Trophoblast cell (in vitro differentiated cells and primary cell): Measurements from ENCODE around the gene CSNK2A2.

Experiments used
- DNase-seq, 2 donors: peaks; one replicate each; pipeline ENCODE4 v3.0.0-alpha.2; 2016
- H2AFZ ChIP-seq: 2 replicates; pipeline ENCODE4 v1.6.1; 2013; ENCODE audit warnings: low read length, moderate library complexity, mild to moderate bottlenecking; ENCODE audit not compliant: insufficient read depth, poor library complexity
- H2AK5ac ChIP-seq: 2 replicates; pipeline ENCODE4 v1.6.1; 2013; ENCODE audit warnings: mild to moderate bottlenecking, low read length
- H2BK120ac ChIP-seq: 2 replicates; pipeline ENCODE4 v1.6.1; 2013; ENCODE audit warnings: low read length, mild to moderate bottlenecking, moderate library complexity; ENCODE audit not compliant: insufficient read depth, poor library complexity
- H2BK12ac ChIP-seq: 2 replicates; pipeline ENCODE4 v1.6.1; 2013; ENCODE audit warnings: mild to moderate bottlenecking, low read length, moderate library complexity
- H2BK5ac ChIP-seq: 2 replicates; pipeline ENCODE4 v1.6.1; 2013; ENCODE audit warnings: low read length, low read depth, moderate library complexity, mild to moderate bottlenecking; ENCODE audit not compliant: poor library complexity
- H3K14ac ChIP-seq: 2 replicates; pipeline ENCODE4 v1.6.1; 2013; ENCODE audit warnings: mild to moderate bottlenecking, low read length
- H3K18ac ChIP-seq: 2 replicates; pipeline ENCODE4 v1.6.1; 2013; ENCODE audit warnings: mild to moderate bottlenecking, low read length
- H3K23ac ChIP-seq: 2 replicates; pipeline ENCODE4 v1.6.1; 2013; ENCODE audit warnings: low read length
- H3K27ac ChIP-seq: 2 replicates; pipeline ENCODE4 v1.5.1; 2013; ENCODE audit warnings: low read depth, mild to moderate bottlenecking, inconsistent platforms, low read length, moderate library complexity
- H3K27me3 ChIP-seq: 2 replicates; pipeline ENCODE4 v1.6.1; 2013; ENCODE audit warnings: inconsistent platforms, mild to moderate bottlenecking, low read length, moderate library complexity; ENCODE audit not compliant: insufficient read depth
- H3K36me3 ChIP-seq, 2 experiments: 1 replicate in 1 of 2; 2 replicates in 1 of 2; pipeline ENCODE4 v1.6.1; 2013; ENCODE audit warnings: low read length in 2 of 2, mild to moderate bottlenecking in 2 of 2, moderate library complexity in 1 of 2; ENCODE audit not compliant: insufficient read depth in 2 of 2, control insufficient read depth in 1 of 2
- H3K4ac ChIP-seq: 2 replicates; pipeline ENCODE4 v1.6.1; 2013; ENCODE audit warnings: low read depth, mild to moderate bottlenecking, low read length, moderate library complexity
- H3K4me1 ChIP-seq, 2 experiments: 1 replicate in 1 of 2; 2 replicates in 1 of 2; pipeline ENCODE4 v1.6.1; 2013; ENCODE audit warnings: low read length in 2 of 2, mild to moderate bottlenecking in 2 of 2, moderate library complexity in 1 of 2; ENCODE audit not compliant: insufficient read depth in 2 of 2, control insufficient read depth in 1 of 2
- H3K4me2 ChIP-seq: 2 replicates; pipeline ENCODE4 v1.6.1; 2013; ENCODE audit warnings: inconsistent platforms, mild to moderate bottlenecking, low read length, moderate library complexity
- H3K4me3 ChIP-seq: 2 replicates; pipeline ENCODE4 v1.5.1; 2013; ENCODE audit warnings: mild to moderate bottlenecking, low read depth, low read length, inconsistent platforms
- H3K79me1 ChIP-seq: one replicate; pipeline ENCODE4 v1.6.1; 2013; ENCODE audit warnings: low read length
- H3K79me2 ChIP-seq: 2 replicates; pipeline ENCODE4 v1.6.1; 2013; ENCODE audit warnings: low read length, mild to moderate bottlenecking; ENCODE audit not compliant: control insufficient read depth, insufficient read depth, poor library complexity
- H3K9ac ChIP-seq: 2 replicates; pipeline ENCODE4 v1.6.1; 2013; ENCODE audit warnings: mild to moderate bottlenecking, low read length
- H3K9me3 ChIP-seq: 2 replicates; pipeline ENCODE4 v1.6.1; 2013; ENCODE audit warnings: low read depth, mild to moderate bottlenecking, control low read depth, inconsistent platforms, low read length; ENCODE audit not compliant: insufficient read depth
- H4K12ac ChIP-seq: 2 replicates; pipeline ENCODE4 v1.6.1; 2013; ENCODE audit warnings: low read depth, mild to moderate bottlenecking, low read length, moderate library complexity
- H4K8ac ChIP-seq: 2 replicates; pipeline ENCODE4 v1.6.1; 2013; ENCODE audit warnings: low read depth, mild to moderate bottlenecking, low read length, moderate library complexity
- H4K91ac ChIP-seq: one replicate; pipeline ENCODE4 v1.6.1; 2013; ENCODE audit warnings: low read depth, mild to moderate bottlenecking, low read length, moderate library complexity
- WGBS: extraction: QIAGEN DNeasy Blood & Tissue Kit; methylation state at CpG from one replicate; pipeline ENCODE4 v1.1.7; 2013; ENCODE audit warnings: missing lambda C conversion rate; ENCODE audit not compliant: insufficient read length, insufficient coverage; ENCODE audit errors: extremely low coverage; 5-methylcytosine and 5-hydroxymethylcytosine counted together

The CSNK2A2 gene

GRCh38 chr16:58138852-58139251 lies 59.1 kb downstream of the CSNK2A2 start:
- no peak overlapping the region for H4K8ac ChIP-seq
- H3K9me3 ChIP-seq, result no peaks in the 10 kb centered on the region
- H3K4ac ChIP-seq, result no peak overlapping the region
- H2BK5ac ChIP-seq, result no peak overlapping the region
- H3K27me3 ChIP-seq, result no peaks in the 10 kb centered on the region
- no peak overlapping the region for H3K9ac ChIP-seq
- H3K36me3 ChIP-seq, result no peaks in the 10 kb centered on the region
- DNase-seq, result no peak
- H4K91ac ChIP-seq, result no peak overlapping the region
- H3K14ac ChIP-seq, result no peak overlapping the region
- no peaks in the 10 kb centered on the region for H3K4me1 ChIP-seq
- H2AFZ ChIP-seq, result no peak overlapping the region
- H3K4me3 ChIP-seq, result no peak overlapping the region
- H2BK12ac ChIP-seq, result no peak overlapping the region
- H3K27ac ChIP-seq, result no peak overlapping the region
- H3K4me2 ChIP-seq, result no peak overlapping the region
- H3K18ac ChIP-seq, result no peak overlapping the region
- H3K23ac ChIP-seq, result no peak overlapping the region
- no peaks in the 10 kb centered on the region for H3K79me2 ChIP-seq
- H3K79me1 ChIP-seq, result no peaks in the 10 kb centered on the region
- H2BK120ac ChIP-seq, result no peak overlapping the region
- no peak overlapping the region for H4K12ac ChIP-seq
- no peak overlapping the region for H2AK5ac ChIP-seq

- Histone ChIP-seq H3K4me3 (no peak overlapping the region), H3K27ac (no peak overlapping the region), H2AFZ (no peak overlapping the region), H3K4me1 (no peaks in the 10 kb centered on the region), H2BK5ac (no peak overlapping the region), H3K27me3 (no peaks in the 10 kb centered on the region), H3K9me3 (no peaks in the 10 kb centered on the region), H3K4ac (no peak overlapping the region), H4K8ac (no peak overlapping the region), H2BK12ac (no peak overlapping the region), H3K79me1 (no peaks in the 10 kb centered on the region), H2BK120ac (no peak overlapping the region), H4K12ac (no peak overlapping the region), H3K18ac (no peak overlapping the region), H3K4me2 (no peak overlapping the region), H3K79me2 (no peaks in the 10 kb centered on the region), H4K91ac (no peak overlapping the region), H2AK5ac (no peak overlapping the region), H3K9ac (no peak overlapping the region), H3K14ac (no peak overlapping the region), H3K23ac (no peak overlapping the region), H3K36me3 (no peaks in the 10 kb centered on the region)
- DNase-seq, result no peak
- WGBS, result no CpG with 5 or more reads among the region's 2 CpGs
Observed at GRCh38 chr16:58137581-58137980, 60.3 kb downstream of the CSNK2A2 start.

- no CpG with 5 or more reads among the region's 70 CpGs for WGBS
- peak within 1 kb of the TSS; percentile 24 for H2AK5ac ChIP-seq
Observed at GRCh38 chr16:58129097-58129936, 68.6 kb downstream of the CSNK2A2 start, which contains the start of gene CFAP20. Gene CFAP20, minus strand, starts transcription at chr16:58129381. Its CDS starts 266 bp downstream, at chr16:58129115.

GRCh38 chr16:58128711-58129096 lies 69.2 kb downstream of the CSNK2A2 start:
- Histone ChIP-seq H3K4me2 (peak overlapping the region; percentile 79), H3K18ac (peak overlapping the region; percentile 80), H3K79me1 (peaks cover 3% of the 10 kb centered on the region), H3K4me1 (peaks cover 3 to 5% of the 10 kb centered on the region in 2 experiments), H3K36me3 (no peaks in the 10 kb centered on the region), H3K14ac (peak overlapping the region; percentile 79), H2AK5ac (peak overlapping the region; percentile 24), H4K12ac (peak overlapping the region; percentile 75), H4K91ac (peak overlapping the region; percentile 71), H3K9ac (peak overlapping the region; percentile 78), H3K4ac (peak overlapping the region; percentile 54), H3K27ac (peak overlapping the region; percentile 75), H3K23ac (no peak overlapping the region), H2BK120ac (peak overlapping the region; percentile 73), H3K27me3 (no peaks in the 10 kb centered on the region), H3K9me3 (peaks cover 1% of the 10 kb centered on the region), H2BK12ac (no peak overlapping the region), H3K4me3 (peak overlapping the region; percentile 88), H4K8ac (peak overlapping the region; percentile 82), H3K79me2 (peaks cover 9% of the 10 kb centered on the region), H2BK5ac (peak overlapping the region; percentile 71), H2AFZ (peak overlapping the region; percentile 80)
- no peak for DNase-seq
- WGBS, result no CpG with 5 or more reads among the region's 25 CpGs

More at GRCh38 chr16:58129097-58129936, 68.6 kb downstream of the CSNK2A2 start, which contains the start of gene CFAP20:
- Histone ChIP-seq H3K4me2 (peak within 1 kb of the TSS; percentile 79), H3K27ac (peak within 1 kb of the TSS; percentile 75), H2BK120ac (peak within 1 kb of the TSS; percentile 73), H2AFZ (peak within 1 kb of the TSS; percentile 80), H3K4me3 (peak within 1 kb of the TSS; percentile 88), H3K79me1 (peaks cover 3% of the 10 kb centered on the region), H3K27me3 (no peaks in the 10 kb centered on the region), H3K23ac (no peak within 1 kb of the TSS), H3K4me1 (peaks cover 3 to 5% of the 10 kb centered on the region in 2 experiments), H4K91ac (peak within 1 kb of the TSS; percentile 71), H3K79me2 (peaks cover 6% of the 10 kb centered on the region), H4K12ac (peak within 1 kb of the TSS; percentile 75), H2BK5ac (peak within 1 kb of the TSS; percentile 71), H3K18ac (peak within 1 kb of the TSS; percentile 80), H3K9ac (peak within 1 kb of the TSS; percentile 78), H3K4ac (peak within 1 kb of the TSS; percentile 86), H2BK12ac (no peak within 1 kb of the TSS), H3K9me3 (peaks cover 1% of the 10 kb centered on the region), H3K14ac (peak within 1 kb of the TSS; percentile 79), H3K36me3 (no peaks in the 10 kb centered on the region), H4K8ac (peak within 1 kb of the TSS; percentile 82)
- DNase-seq, result peak; percentile 100
